Colonic mucosa (tissue), 4 donors: ENCODE measurements around the gene PKDREJ. TPM values are rescaled to one million over a fixed set of nuclear protein-coding genes. Genes with fewer than 3 reads are reported as not detected.

Experiments
- DNase-seq: peaks from one replicate; pipeline ENCODE4 v3.0.0-alpha.2; 2020
- H3K27ac ChIP-seq: fragments of 200-600 bp; one replicate; pipeline ENCODE4 v1.8.0; 2021
- H3K27me3 ChIP-seq: fragments of 200-600 bp; one replicate; pipeline ENCODE4 v1.8.0; 2021
- H3K36me3 ChIP-seq: fragments of 200-600 bp; one replicate; pipeline ENCODE4 v1.8.0; 2021
- H3K4me1 ChIP-seq: fragments of 200-600 bp; one replicate; pipeline ENCODE4 v1.8.0; 2021; ENCODE audit warnings: mild to moderate bottlenecking
- H3K4me3 ChIP-seq: fragments of 200-600 bp; one replicate; pipeline ENCODE4 v1.8.0; 2021
- H3K9ac ChIP-seq, 2 donors: one replicate each; pipeline ENCODE4 v1.7.0; 2013; ENCODE audit warnings: control low read depth in 2 of 2, low read depth in 2 of 2, low read length in 2 of 2
- H3K9me3 ChIP-seq: fragments of 200-600 bp; one replicate; pipeline ENCODE4 v1.8.0; 2021
- intact Hi-C: fragments of 100-400 bp; cut with DNase I; formaldehyde crosslinking; loops from one replicate; pipeline ENCODE4 v1.14.1; 2022
- total RNA-seq, 2 donors: library from RNA; stranded (reverse); fragmentation: NEBNext Ultra II Directional in 1 of 2; extraction: Animal tissue kit (Norgen Biotek cat#: 25700) in 1 of 2; gene quantifications; one replicate each; pipeline ENCODE4 v1.2.1, GENCODE V29; 2021
- TF ChIP-seq, protein P1 (sequence below): fragments of 200-600 bp; IDR thresholded peaks from one replicate; pipeline ENCODE4 v1.8.0; 2022; ENCODE audit warnings: antibody characterized with exemption, mild to moderate bottlenecking
- donor health status: healthy.
- donor health status: DM: no; HTN: no; CAD: no.
- donor health status: DM: no; HTN: no; CAD: no.

The PKDREJ gene
- total RNA-seq, 2 donors from 2014 or later = 0.32 to 1.1 TPM

GRCh38 chr22:46247443-46247975 is 15.6 kb downstream of the PKDREJ start:
- Histone ChIP-seq H3K9ac (no peak overlapping the region), H3K27me3 (no peaks in the 10 kb centered on the region), H3K4me1 (peaks cover 4% of the 10 kb centered on the region), H3K4me3 (no peak overlapping the region), H3K36me3 (no peaks in the 10 kb centered on the region), H3K27ac (no peak overlapping the region), H3K9me3 (no peaks in the 10 kb centered on the region)
- DNase-seq = no peak
- intact Hi-C loops = loop anchor here (5.0 to 10.0 kb wide), 2 partner anchors 50 to 123 kb away; partner anchors contain the start of gene GTSE1
- TF ChIP-seq, protein P1, sequence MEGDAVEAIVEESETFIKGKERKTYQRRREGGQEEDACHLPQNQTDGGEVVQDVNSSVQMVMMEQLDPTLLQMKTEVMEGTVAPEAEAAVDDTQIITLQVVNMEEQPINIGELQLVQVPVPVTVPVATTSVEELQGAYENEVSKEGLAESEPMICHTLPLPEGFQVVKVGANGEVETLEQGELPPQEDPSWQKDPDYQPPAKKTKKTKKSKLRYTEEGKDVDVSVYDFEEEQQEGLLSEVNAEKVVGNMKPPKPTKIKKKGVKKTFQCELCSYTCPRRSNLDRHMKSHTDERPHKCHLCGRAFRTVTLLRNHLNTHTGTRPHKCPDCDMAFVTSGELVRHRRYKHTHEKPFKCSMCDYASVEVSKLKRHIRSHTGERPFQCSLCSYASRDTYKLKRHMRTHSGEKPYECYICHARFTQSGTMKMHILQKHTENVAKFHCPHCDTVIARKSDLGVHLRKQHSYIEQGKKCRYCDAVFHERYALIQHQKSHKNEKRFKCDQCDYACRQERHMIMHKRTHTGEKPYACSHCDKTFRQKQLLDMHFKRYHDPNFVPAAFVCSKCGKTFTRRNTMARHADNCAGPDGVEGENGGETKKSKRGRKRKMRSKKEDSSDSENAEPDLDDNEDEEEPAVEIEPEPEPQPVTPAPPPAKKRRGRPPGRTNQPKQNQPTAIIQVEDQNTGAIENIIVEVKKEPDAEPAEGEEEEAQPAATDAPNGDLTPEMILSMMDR = no peak

GRCh38 chr22:46246178-46246577 is 17.0 kb downstream of the PKDREJ start:
- peaks cover 4% of the 10 kb centered on the region for H3K4me1 ChIP-seq
- no peak overlapping the region for H3K27ac ChIP-seq
- TF ChIP-seq, protein P1 = no peak
- no peaks in the 10 kb centered on the region for H3K27me3 ChIP-seq
- H3K36me3 ChIP-seq = no peaks in the 10 kb centered on the region
- DNase-seq = no peak
- H3K9ac ChIP-seq = no peak overlapping the region
- no peak overlapping the region for H3K4me3 ChIP-seq
- H3K9me3 ChIP-seq = no peaks in the 10 kb centered on the region
- intact Hi-C loops = loop anchor here (5.0 to 10.0 kb wide), 2 partner anchors 51 to 121 kb away; partner anchors contain the start of gene GTSE1

GRCh38 chr22:46245511-46245910 is 17.6 kb downstream of the PKDREJ start:
- DNase-seq = no peak
- Histone ChIP-seq H3K27me3 (no peaks in the 10 kb centered on the region), H3K27ac (no peak overlapping the region), H3K4me1 (peaks cover 4% of the 10 kb centered on the region), H3K9me3 (no peaks in the 10 kb centered on the region), H3K36me3 (no peaks in the 10 kb centered on the region), H3K4me3 (no peak overlapping the region), H3K9ac (no peak overlapping the region)
- TF ChIP-seq, protein P1 = no peak
- intact Hi-C loops = loop anchor here (5.0 to 10.0 kb wide), 2 partner anchors 52 to 121 kb away; partner anchors contain the start of gene GTSE1

GRCh38 chr22:46244771-46245170 is 18.4 kb downstream of the PKDREJ start:
- Histone ChIP-seq H3K27ac (no peak overlapping the region), H3K4me1 (peaks cover 4% of the 10 kb centered on the region), H3K4me3 (no peak overlapping the region), H3K9ac (no peak overlapping the region), H3K9me3 (no peaks in the 10 kb centered on the region), H3K27me3 (no peaks in the 10 kb centered on the region), H3K36me3 (no peaks in the 10 kb centered on the region)
- no peak for DNase-seq
- intact Hi-C loops = loop anchor here (5.0 to 10.0 kb wide), 2 partner anchors 53 to 120 kb away; partner anchors contain the start of gene GTSE1
- TF ChIP-seq, protein P1 = no peak

GRCh38 chr22:46242076-46242475 is 21.1 kb downstream of the PKDREJ start:
- TF ChIP-seq, protein P1 = no peak
- Histone ChIP-seq H3K9ac (no peak overlapping the region), H3K27ac (no peak overlapping the region), H3K4me3 (no peak overlapping the region), H3K9me3 (no peaks in the 10 kb centered on the region), H3K36me3 (no peaks in the 10 kb centered on the region), H3K4me1 (no peaks in the 10 kb centered on the region), H3K27me3 (no peaks in the 10 kb centered on the region)
- no peak for DNase-seq
- intact Hi-C loops = loop anchor here (10.0 kb wide), 1 partner anchor 117 kb away; no protein-coding TSS in a partner anchor
